Upper lobe of left lung (tissue), 6 donors: ENCODE measurements around the gene VPS37B. TPM values are rescaled to one million over a fixed set of nuclear protein-coding genes. Genes with fewer than 3 reads are reported as not detected.
A peak's percentile ranks its signal among the peaks of the same experiment; 100 is the strongest.

ENCODE experiments used
- ATAC-seq, 2 donors: fragments of 200-7000 bp; cut with Tn5 transposase; one replicate each; pipeline ENCODE4 v1.9.1; 2022; ENCODE audit warnings: mild to moderate bottlenecking in 2 of 2, moderate library complexity in 2 of 2; ENCODE audit not compliant: low FRiP score in 2 of 2
- DNase-seq, 2 donors: peaks; one replicate each; pipeline ENCODE4 v3.0.0-alpha.2; 2019 to 2020
- H3K27ac ChIP-seq, 4 donors: fragments of 200-600 bp; sonication (generic); one replicate each; pipeline ENCODE4 v1.5.1; 2016 to 2019
- H3K27me3 ChIP-seq, 4 donors: fragments of 200-600 bp; sonication (generic); one replicate each; pipeline ENCODE4 v1.5.1; 2017 to 2019
- H3K36me3 ChIP-seq, 4 donors: fragments of 200-600 bp; sonication (generic); one replicate each; pipeline ENCODE4 v1.5.1; 2016 to 2019
- H3K4me1 ChIP-seq, 4 donors: fragments of 200-600 bp; sonication (generic); one replicate each; pipeline ENCODE4 v1.5.1; 2018 to 2019
- H3K4me3 ChIP-seq, 4 donors: fragments of 200-600 bp; sonication (generic); one replicate each; pipeline ENCODE4 v1.5.1; 2017 to 2019; ENCODE audit warnings: mild to moderate bottlenecking in 2 of 4, moderate library complexity in 1 of 4
- H3K9me3 ChIP-seq, 4 donors: fragments of 200-600 bp; sonication (generic); one replicate each; pipeline ENCODE4 v1.5.1; 2018 to 2019
- CTCF ChIP-seq, 6 experiments: fragments of 450-650 bp in 4 of 6; fragments of 200-600 bp in 2 of 6; sonication (generic) in 2 of 6; IDR thresholded peaks; one replicate each; pipeline ENCODE4 v1.5.1; 2016 to 2019; ENCODE audit warnings: antibody characterized with exemption in 6 of 6
- EP300 ChIP-seq, 4 donors: sonication (generic); formaldehyde crosslinking; IDR thresholded peaks; one replicate each; pipeline ENCODE4 v1.5.1; 2017; ENCODE audit warnings: antibody characterized with exemption in 4 of 4, control low read depth in 2 of 4
- POLR2A ChIP-seq, 4 donors: fragments of 450-650 bp; IDR thresholded peaks; one replicate each; pipeline ENCODE4 v1.5.1; 2016 to 2017; ENCODE audit warnings: antibody characterized with exemption in 4 of 4, mild to moderate bottlenecking in 2 of 4
- POLR2AphosphoS5 ChIP-seq, 2 donors: sonication (generic); formaldehyde crosslinking; IDR thresholded peaks; one replicate each; pipeline ENCODE4 v1.5.1; 2017; ENCODE audit warnings: antibody characterized with exemption in 2 of 2
- WGBS, 2 donors: methylation state at CpG; one replicate each; pipeline ENCODE4 v1.1.5; 2017 to 2018; 5-methylcytosine and 5-hydroxymethylcytosine counted together
- total RNA-seq, 6 donors: library from RNA; depleted of rRNA in 4 of 6; stranded (reverse); fragments of >200 nt in 4 of 6; gene quantifications; one replicate each; pipeline versions ENCODE4 v1.1.0 to v1.2.1, GENCODE V29; 2016 to 2021
- donor health status: DM: no; HTN: no; CAD: no; lungs with moderate emphysema.
- donor health status: DM: no; HTN: yes; CAD: no; lungs with severe emphysema.

VPS37B gene
- total RNA-seq, 6 donors from 2014 or later = 41.2 to 93.2 (median 64.0) TPM

DNA sequence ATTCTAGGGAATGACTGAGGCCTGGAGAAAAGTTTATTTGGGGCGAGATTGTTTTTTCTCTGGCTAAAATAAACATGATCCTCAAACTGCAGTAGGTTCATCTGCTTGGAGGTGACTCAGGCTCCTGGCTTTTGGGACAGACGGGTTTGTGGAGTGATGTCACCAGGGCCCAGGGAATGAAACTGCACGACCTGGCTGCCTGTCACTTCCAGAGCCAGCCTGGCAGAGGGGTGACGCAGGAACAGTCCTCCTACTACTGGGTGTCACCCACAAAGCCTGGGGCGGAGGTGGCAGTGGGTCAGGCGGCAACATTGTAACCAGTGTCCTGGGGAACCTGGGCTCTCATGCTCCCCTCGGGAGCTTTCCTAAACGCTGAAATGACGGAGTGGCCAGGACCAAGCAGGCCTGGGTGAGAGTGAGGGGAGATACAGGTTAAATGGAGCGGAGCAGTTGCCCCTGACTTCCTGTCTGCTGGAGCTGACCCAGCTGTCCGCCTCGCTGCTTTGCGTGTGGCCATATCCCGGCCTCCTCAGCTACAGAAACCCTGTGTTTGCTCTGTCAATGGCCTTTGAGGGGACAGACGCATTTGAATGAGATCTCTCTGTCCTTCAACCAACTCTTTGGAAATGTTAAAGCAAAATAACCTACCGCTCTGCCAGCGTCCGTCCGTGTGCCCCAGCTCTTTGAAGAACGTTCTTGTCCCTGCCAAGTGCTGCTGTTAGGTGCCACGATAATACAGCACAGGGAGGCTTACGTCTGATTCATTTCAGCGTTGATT, 54.2 kb downstream of the VPS37B start:
- Histone ChIP-seq H3K27ac (peak overlapping the region; percentile 6 to 73 (median 63)), H3K27me3 (no peaks in the 10 kb centered on the region), H3K4me1 (peaks cover 19 to 57% (median 33%) of the 10 kb centered on the region in 4 donors), H3K4me3 (no peak overlapping the region), H3K9me3 (no peaks in the 10 kb centered on the region), H3K36me3 (peaks cover 0 to 4% (median 0%) of the 10 kb centered on the region in 4 donors)
- 53 to 79% methylated on average over 17 to 19 of the region's 23 CpGs for WGBS, 2 donors
- TF ChIP-seq CTCF (IDR thresholded peaks at IDR 0.05) (no peak), POLR2A (IDR thresholded peaks at IDR 0.05) (no peak), POLR2AphosphoS5 (IDR thresholded peaks at IDR 0.05) (no peak), EP300 (IDR thresholded peaks at IDR 0.05) (no peak)
- DNase-seq (peak in 1 of 2 donors; percentile 73), ATAC-seq (no peak)

GRCh38 chr12:122840580-122841513, 55.1 kb downstream of the VPS37B start:
- ATAC-seq (no peak), DNase-seq (no peak)
- TF ChIP-seq CTCF (IDR thresholded peaks at IDR 0.05) = no peak
- H3K27ac ChIP-seq = peak overlapping the region in 1 of 4 donors; percentile 73
- H3K4me3 ChIP-seq = no peak overlapping the region
- H3K9me3 ChIP-seq = no peaks in the 10 kb centered on the region
- H3K4me1 ChIP-seq = peaks cover 20 to 61% (median 35%) of the 10 kb centered on the region in 4 donors
- no peaks in the 10 kb centered on the region for H3K27me3 ChIP-seq
- H3K36me3 ChIP-seq = no peaks in the 10 kb centered on the region
- 86 to 92% methylated on average over 11 to 26 of the region's 26 CpGs for WGBS, 2 donors

DNA sequence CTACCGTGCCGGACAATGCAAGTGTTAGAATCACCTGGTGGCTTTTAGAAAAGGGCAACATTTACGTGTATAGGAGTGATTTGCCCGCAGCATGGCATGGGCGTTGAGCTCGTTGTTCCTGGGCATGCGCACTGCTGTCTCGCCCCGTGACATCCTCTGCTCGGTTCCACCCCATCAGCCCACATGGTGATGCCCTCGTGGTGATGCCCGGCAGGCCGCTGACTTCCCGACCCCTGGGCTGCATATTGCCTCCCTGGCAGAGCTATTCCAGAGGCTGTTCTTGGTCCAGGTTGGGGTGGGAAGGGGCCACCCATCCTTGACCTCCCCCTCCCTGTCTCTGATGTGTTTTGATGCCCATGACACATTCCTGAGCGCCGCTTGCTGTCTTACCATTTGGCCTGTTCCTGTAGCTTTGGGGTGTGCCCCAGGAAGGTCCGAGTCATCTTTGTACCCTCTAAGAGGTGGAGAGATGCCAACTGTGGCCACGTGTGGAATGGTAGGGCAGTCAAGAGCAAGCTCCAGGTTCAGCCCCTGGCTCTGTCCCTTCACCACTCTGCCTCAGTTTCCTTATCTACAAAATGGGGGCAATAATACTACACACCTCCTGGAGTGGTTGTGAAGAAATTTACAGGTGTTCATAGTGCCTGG, 55.9 kb downstream of the VPS37B start:
- Histone ChIP-seq H3K36me3 (no peaks in the 10 kb centered on the region), H3K27ac (peak overlapping the region in 1 of 4 donors; percentile 73), H3K4me3 (no peak overlapping the region), H3K27me3 (no peaks in the 10 kb centered on the region), H3K9me3 (no peaks in the 10 kb centered on the region), H3K4me1 (peaks cover 20 to 62% (median 36%) of the 10 kb centered on the region in 4 donors)
- DNase-seq = peak in 1 of 2 donors; percentile 67
- TF ChIP-seq POLR2A (IDR thresholded peaks at IDR 0.05) (no peak), POLR2AphosphoS5 (IDR thresholded peaks at IDR 0.05) (no peak), CTCF (IDR thresholded peaks at IDR 0.05) (no peak), EP300 (IDR thresholded peaks at IDR 0.05) (no peak)
- 86 to 87% methylated on average over 18 of the region's 18 CpGs for WGBS, 2 donors
- ATAC-seq = no peak

DNA sequence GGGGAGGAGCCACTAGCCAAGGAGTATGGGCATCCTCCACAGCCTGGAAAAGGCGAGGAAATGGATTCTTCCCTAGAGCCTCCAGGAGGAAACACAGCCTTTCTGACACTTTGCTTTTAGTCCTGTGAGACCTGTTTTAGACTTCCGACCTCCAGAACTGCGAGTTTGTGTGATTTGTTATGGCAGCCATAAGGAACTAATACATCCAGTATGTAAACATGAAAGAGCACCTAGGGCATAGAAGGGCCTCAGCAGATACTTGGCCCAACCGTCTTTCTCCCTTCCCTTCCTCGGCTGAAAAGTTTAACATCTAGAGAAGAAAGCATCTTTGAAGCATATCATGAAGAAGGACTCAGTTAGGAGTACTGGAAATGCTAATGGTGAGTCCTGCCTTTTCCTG, 57.1 kb downstream of the VPS37B start:
- H3K27ac ChIP-seq = peak overlapping the region in 1 of 4 donors; percentile 55
- DNase-seq (no peak), ATAC-seq (no peak)
- no peaks in the 10 kb centered on the region for H3K27me3 ChIP-seq
- WGBS, 2 donors = 94 to 96% methylated on average over 5 of the region's 5 CpGs
- H3K4me1 ChIP-seq = peaks cover 25 to 72% (median 42%) of the 10 kb centered on the region in 4 donors
- H3K4me3 ChIP-seq = no peak overlapping the region
- H3K9me3 ChIP-seq = no peaks in the 10 kb centered on the region
- no peak for TF ChIP-seq EP300 (IDR thresholded peaks at IDR 0.05)
- TF ChIP-seq CTCF (IDR thresholded peaks at IDR 0.05) = no peak
- no peak for TF ChIP-seq POLR2AphosphoS5 (IDR thresholded peaks at IDR 0.05)
- TF ChIP-seq POLR2A (IDR thresholded peaks at IDR 0.05) = no peak
- H3K36me3 ChIP-seq = no peaks in the 10 kb centered on the region
